Endodermal cell (in vitro differentiated cells): ENCODE measurements around the gene NPM3. TPM values are rescaled to one million over a fixed set of nuclear protein-coding genes. Genes with fewer than 3 reads are reported as not detected.
"Not testable (repeated sequence)": the region's sequence is repeated elsewhere in the genome, so short reads cannot be mapped to it uniquely, and the experiment has no call there.

Experiments used
- DNase-seq: peaks from one replicate; pipeline ENCODE4 v3.0.0-alpha.2; 2017
- H3K27ac ChIP-seq: 2 replicates; pipeline ENCODE4 v1.5.1; 2013; ENCODE audit warnings: mild to moderate bottlenecking, low read depth, low read length, moderate library complexity
- H3K27me3 ChIP-seq: 2 replicates; pipeline ENCODE4 v1.6.1; 2013; ENCODE audit warnings: mild to moderate bottlenecking, low read length, moderate library complexity; ENCODE audit not compliant: insufficient read depth, control insufficient read depth, poor library complexity, severe bottlenecking
- H3K36me3 ChIP-seq: 2 replicates; pipeline ENCODE4 v1.7.0; 2013; ENCODE audit warnings: mild to moderate bottlenecking, low read length, moderate library complexity; ENCODE audit not compliant: control insufficient read depth, insufficient read depth
- H3K4me1 ChIP-seq: one replicate; pipeline ENCODE4 v1.7.0; 2013; ENCODE audit warnings: low read length; ENCODE audit not compliant: control insufficient read depth, insufficient read depth
- H3K4me3 ChIP-seq: 2 replicates; pipeline ENCODE4 v1.5.1; 2013; ENCODE audit warnings: mild to moderate bottlenecking, low read length, moderate library complexity
- H3K9ac ChIP-seq: 2 replicates; pipeline ENCODE4 v1.6.1; 2013; ENCODE audit warnings: mild to moderate bottlenecking, low read length, moderate library complexity; ENCODE audit not compliant: poor library complexity, severe bottlenecking; ENCODE audit errors: extremely low read depth
- H3K9me3 ChIP-seq: 2 replicates; pipeline ENCODE4 v1.6.1; 2013; ENCODE audit warnings: mild to moderate bottlenecking, low read length, moderate library complexity; ENCODE audit not compliant: control insufficient read depth
- H3K27ac Mint-ChIP-seq: 2 replicates; pipeline ENCODE4 v1.8.0; 2020; ENCODE audit warnings: mixed read lengths
- H3K27me3 Mint-ChIP-seq: 2 replicates; pipeline ENCODE4 v1.8.0; 2021; ENCODE audit warnings: mild to moderate bottlenecking, mixed read lengths; ENCODE audit not compliant: insufficient read depth
- H3K36me3 Mint-ChIP-seq: 2 replicates; pipeline ENCODE4 v1.8.0; 2020; ENCODE audit warnings: low read depth, mixed read lengths
- H3K4me1 Mint-ChIP-seq: 2 replicates; pipeline ENCODE4 v1.8.0; 2020; ENCODE audit warnings: mixed read lengths
- H3K4me3 Mint-ChIP-seq: 2 replicates; pipeline ENCODE4 v1.8.0; 2020; ENCODE audit warnings: mild to moderate bottlenecking, moderate library complexity, mixed read lengths
- H3K9me3 Mint-ChIP-seq: 2 replicates; pipeline ENCODE4 v1.8.0; 2020; ENCODE audit warnings: mild to moderate bottlenecking, mixed read lengths
- WGBS, 2 experiments: methylation state at CpG; one replicate each; pipeline versions ENCODE4 v1.1.5 to v1.1.7; 2013; ENCODE audit warnings: missing lambda C conversion rate in 2 of 2, mixed read lengths in 1 of 2; ENCODE audit not compliant: insufficient coverage in 1 of 2, insufficient read length in 1 of 2; 5-methylcytosine and 5-hydroxymethylcytosine counted together
- total RNA-seq, 2 donors: library from RNA; stranded (reverse); fragmentation: NEBNext Ultra II Directional in 1 of 2; extraction: Animal tissue kit (Norgen Biotek cat#: 25700) in 1 of 2; gene quantifications; 2 replicates in 1 of 2; 3 replicates in 1 of 2; pipeline ENCODE4 v1.2.1, GENCODE V29; 2021
- TF ChIP-seq, protein P1 (sequence below): fragments of 200-600 bp; sonication (generic); conservative IDR thresholded peaks from 2 replicates; pipeline ENCODE4 v1.5.0; 2021; ENCODE audit warnings: antibody characterized with exemption, mild to moderate bottlenecking

Gene NPM3
- total RNA-seq, 2 donors from 2014 or later: 82.2 to 133 TPM

DNA sequence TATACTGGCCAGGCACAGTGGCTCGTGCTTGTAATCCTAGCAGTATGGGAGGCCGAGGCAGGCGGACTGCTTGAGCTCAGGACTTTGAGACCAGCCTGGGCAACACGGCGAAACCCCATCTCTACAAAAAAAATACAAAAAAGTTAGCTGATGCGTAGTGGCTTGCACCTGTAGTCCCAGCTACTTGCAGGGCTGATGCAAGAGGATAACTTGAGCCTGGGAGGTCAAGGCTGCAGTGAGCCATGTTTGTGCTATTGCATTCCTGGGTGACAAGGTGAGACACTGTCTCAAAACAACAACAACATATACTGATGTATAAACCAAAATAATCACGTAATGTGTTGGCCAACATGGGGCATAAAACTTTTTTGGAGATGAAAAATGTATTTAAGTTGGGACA, 6.4 kb upstream of the NPM3 start:
- H3K4me3 Mint-ChIP-seq: no peak overlapping the region

DNA sequence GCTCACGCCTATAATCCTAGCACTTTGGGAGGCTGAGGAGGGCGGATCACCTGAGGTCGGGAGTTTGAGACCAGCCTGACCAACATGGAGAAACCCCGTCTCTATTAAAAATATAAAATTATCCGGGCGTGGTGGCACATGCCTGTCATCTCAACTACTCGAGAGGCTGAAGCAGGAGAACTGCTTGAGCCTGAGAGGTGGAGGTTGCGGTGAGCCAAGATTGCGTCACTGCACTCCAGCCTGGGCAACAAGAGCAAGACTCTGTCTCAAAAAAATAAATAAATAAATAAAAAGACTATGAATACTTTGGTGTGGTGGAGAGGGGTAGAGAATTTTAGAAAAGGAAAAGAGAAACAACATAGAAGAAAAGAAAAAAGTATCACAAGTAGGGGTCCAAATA, 6.0 kb upstream of the NPM3 start:
- peaks cover 76% of the 10 kb centered on the region for H3K36me3 Mint-ChIP-seq
- 97 to 98% methylated on average over 7 to 9 of the region's 9 CpGs for WGBS, 2 experiments
- not testable (repeated sequence) for H3K4me1 ChIP-seq, H3K4me3 ChIP-seq, H3K9me3 ChIP-seq, H3K27ac Mint-ChIP-seq, DNase-seq, H3K9ac ChIP-seq, H3K4me3 Mint-ChIP-seq, H3K27me3 ChIP-seq, H3K27ac ChIP-seq, H3K9me3 Mint-ChIP-seq, H3K27me3 Mint-ChIP-seq
- peaks cover 96% of the 10 kb centered on the region for H3K36me3 ChIP-seq
- peaks cover 10% of the 10 kb centered on the region for H3K4me1 Mint-ChIP-seq

More for the DNA sequence above, 6.4 kb upstream of the NPM3 start:
- peaks cover 80% of the 10 kb centered on the region for H3K36me3 Mint-ChIP-seq
- 97 to 98% methylated on average over 5 to 7 of the region's 7 CpGs for WGBS, 2 experiments
- Histone ChIP-seq H3K4me3 (no peak overlapping the region), H3K27ac (no peak overlapping the region), H3K4me1 (no peaks in the 10 kb centered on the region), H3K27me3 (no peaks in the 10 kb centered on the region), H3K9ac (no peak overlapping the region), H3K36me3 (peaks cover 96% of the 10 kb centered on the region), H3K9me3 (no peaks in the 10 kb centered on the region)
- peaks cover 7% of the 10 kb centered on the region for H3K4me1 Mint-ChIP-seq
- DNase-seq: no peak
- H3K27ac Mint-ChIP-seq: no peak overlapping the region
- no peaks in the 10 kb centered on the region for H3K9me3 Mint-ChIP-seq
- TF ChIP-seq, protein P1, sequence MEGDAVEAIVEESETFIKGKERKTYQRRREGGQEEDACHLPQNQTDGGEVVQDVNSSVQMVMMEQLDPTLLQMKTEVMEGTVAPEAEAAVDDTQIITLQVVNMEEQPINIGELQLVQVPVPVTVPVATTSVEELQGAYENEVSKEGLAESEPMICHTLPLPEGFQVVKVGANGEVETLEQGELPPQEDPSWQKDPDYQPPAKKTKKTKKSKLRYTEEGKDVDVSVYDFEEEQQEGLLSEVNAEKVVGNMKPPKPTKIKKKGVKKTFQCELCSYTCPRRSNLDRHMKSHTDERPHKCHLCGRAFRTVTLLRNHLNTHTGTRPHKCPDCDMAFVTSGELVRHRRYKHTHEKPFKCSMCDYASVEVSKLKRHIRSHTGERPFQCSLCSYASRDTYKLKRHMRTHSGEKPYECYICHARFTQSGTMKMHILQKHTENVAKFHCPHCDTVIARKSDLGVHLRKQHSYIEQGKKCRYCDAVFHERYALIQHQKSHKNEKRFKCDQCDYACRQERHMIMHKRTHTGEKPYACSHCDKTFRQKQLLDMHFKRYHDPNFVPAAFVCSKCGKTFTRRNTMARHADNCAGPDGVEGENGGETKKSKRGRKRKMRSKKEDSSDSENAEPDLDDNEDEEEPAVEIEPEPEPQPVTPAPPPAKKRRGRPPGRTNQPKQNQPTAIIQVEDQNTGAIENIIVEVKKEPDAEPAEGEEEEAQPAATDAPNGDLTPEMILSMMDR: no peak
- H3K27me3 Mint-ChIP-seq: no peaks in the 10 kb centered on the region

DNA sequence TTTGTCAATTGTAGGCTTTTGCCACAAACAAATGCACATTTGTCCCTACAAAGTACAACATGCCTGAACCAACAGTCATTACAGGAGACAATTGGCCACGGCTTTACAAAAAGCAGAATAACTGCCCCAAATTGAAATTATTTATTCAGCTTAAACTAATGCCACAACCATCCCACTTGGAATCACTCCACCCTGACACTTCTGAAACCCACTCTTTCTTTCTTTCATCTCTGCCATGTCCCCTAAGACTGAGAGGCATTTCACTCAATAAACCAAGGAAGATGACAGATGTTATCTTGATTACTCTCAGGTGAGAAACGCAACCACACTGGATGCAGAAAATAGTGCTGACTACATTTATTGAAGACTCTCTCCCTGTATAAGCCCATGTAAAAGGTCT, 2.6 kb upstream of the NPM3 start:
- Histone ChIP-seq H3K9ac (no peak overlapping the region), H3K27ac (no peak overlapping the region), H3K4me1 (no peaks in the 10 kb centered on the region), H3K27me3 (no peaks in the 10 kb centered on the region), H3K4me3 (no peak overlapping the region), H3K9me3 (no peaks in the 10 kb centered on the region), H3K36me3 (peaks cover 76% of the 10 kb centered on the region)
- DNase-seq: no peak
- Mint-ChIP-seq H3K27me3 (no peaks in the 10 kb centered on the region), H3K4me3 (no peak overlapping the region), H3K27ac (peak overlapping the region; percentile 50), H3K9me3 (no peaks in the 10 kb centered on the region), H3K4me1 (peaks cover 29% of the 10 kb centered on the region), H3K36me3 (peaks cover 49% of the 10 kb centered on the region)
- WGBS, 2 experiments: 91 to 100% methylated on average over 2 of the region's 2 CpGs
- TF ChIP-seq, protein P1: no peak

DNA sequence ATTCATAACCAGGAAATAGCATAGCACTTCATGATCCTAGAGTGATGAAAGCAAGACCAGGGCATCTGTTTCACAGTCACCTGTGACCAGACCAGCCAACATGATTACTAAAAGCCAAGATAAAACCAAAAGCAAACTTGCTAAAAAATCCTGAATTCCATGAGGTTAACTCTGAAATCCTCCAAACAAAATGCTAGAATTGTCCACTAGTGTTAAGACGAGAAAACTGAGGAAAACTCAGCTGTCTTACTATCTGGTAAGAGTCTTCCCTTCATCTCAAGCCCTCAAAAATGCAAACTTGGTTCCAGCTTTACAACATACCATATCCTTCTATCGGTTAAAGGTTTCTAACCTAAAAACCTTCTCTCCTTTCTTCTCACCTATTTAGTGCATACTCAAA, 1.3 kb upstream of the NPM3 start:
- H3K9ac ChIP-seq: no peak overlapping the region
- no peak for DNase-seq
- H3K36me3 ChIP-seq: peaks cover 70% of the 10 kb centered on the region
- H3K9me3 Mint-ChIP-seq: no peaks in the 10 kb centered on the region
- H3K36me3 Mint-ChIP-seq: peaks cover 39% of the 10 kb centered on the region
- 80 to 91% methylated on average over 1 to 2 of the region's 2 CpGs for WGBS, 2 experiments
- H3K4me3 Mint-ChIP-seq: no peak overlapping the region
- TF ChIP-seq, protein P1: no peak
- no peaks in the 10 kb centered on the region for H3K27me3 Mint-ChIP-seq
- peaks cover 8% of the 10 kb centered on the region for H3K4me1 ChIP-seq
- H3K27ac Mint-ChIP-seq: peak overlapping the region; percentile 97
- no peaks in the 10 kb centered on the region for H3K27me3 ChIP-seq
- no peaks in the 10 kb centered on the region for H3K9me3 ChIP-seq
- H3K27ac ChIP-seq: no peak overlapping the region
- peaks cover 35% of the 10 kb centered on the region for H3K4me1 Mint-ChIP-seq
- H3K4me3 ChIP-seq: peak overlapping the region; percentile 90
